ENCODE measurements around the gene PTPN6. TPM values are rescaled to one million over a fixed set of nuclear protein-coding genes. Genes with fewer than 3 reads are reported as not detected.
A peak's percentile ranks its signal among the peaks of the same experiment; 100 is the strongest.

Gene PTPN6
- total RNA-seq, 1 donor from 2014 or later = 26.2 TPM

GRCh38 chr12:6943389-6943721, 7.8 kb upstream of the PTPN6 start:
- peak in 1 of 2 experiments; percentile 74 for DNase-seq (ENCODE audit: low spot score in 2 of 2, unreplicated experiment in 2 of 2)
- H3K4me3 Mint-ChIP-seq = peak overlapping the region; percentile 94
- peaks cover 9% of the 10 kb centered on the region for H3K36me3 Mint-ChIP-seq
- H3K4me1 Mint-ChIP-seq = peaks cover 47% of the 10 kb centered on the region
- peak overlapping the region; percentile 98 for H3K27ac Mint-ChIP-seq
- TF ChIP-seq CTCF (IDR thresholded peaks at IDR 0.05; ENCODE audit: unreplicated experiment) = no peak
- H3K27me3 Mint-ChIP-seq (ENCODE audit: low read depth) = no peaks in the 10 kb centered on the region
- no peaks in the 10 kb centered on the region for H3K9me3 Mint-ChIP-seq

- TF ChIP-seq CTCF (IDR thresholded peaks at IDR 0.05; ENCODE audit: unreplicated experiment) = no peak
- peaks cover 9% of the 10 kb centered on the region for H3K36me3 Mint-ChIP-seq
- H3K27ac Mint-ChIP-seq = peak within 1 kb of the TSS; percentile 98
- H3K4me1 Mint-ChIP-seq = peaks cover 43% of the 10 kb centered on the region
- H3K27me3 Mint-ChIP-seq (ENCODE audit: low read depth) = no peaks in the 10 kb centered on the region
- DNase-seq (ENCODE audit: low spot score in 2 of 2, unreplicated experiment in 2 of 2) = peak in 1 of 2 experiments; percentile 69
- peak within 1 kb of the TSS; percentile 94 for H3K4me3 Mint-ChIP-seq
- H3K9me3 Mint-ChIP-seq = no peaks in the 10 kb centered on the region
Measured at GRCh38 chr12:6943722-6944380, 7.3 kb upstream of the PTPN6 start, which contains the start of the genes C12orf57 and RNU7-1. Gene C12orf57, plus strand, starts transcription at chr12:6944022. Its CDS starts 100 bp downstream, at chr12:6944122. Gene RNU7-1, plus strand, starts transcription at chr12:6943816.

- peak; percentile 73 to 88 for DNase-seq (ENCODE audit: low spot score in 2 of 2, unreplicated experiment in 2 of 2)
- peak overlapping the region; percentile 98 for H3K27ac Mint-ChIP-seq
- TF ChIP-seq CTCF (IDR thresholded peaks at IDR 0.05; ENCODE audit: unreplicated experiment) = peak; percentile 69
- peak overlapping the region; percentile 94 for H3K4me3 Mint-ChIP-seq
- H3K36me3 Mint-ChIP-seq = peaks cover 9% of the 10 kb centered on the region
- no peaks in the 10 kb centered on the region for H3K9me3 Mint-ChIP-seq
- H3K4me1 Mint-ChIP-seq = peaks cover 35% of the 10 kb centered on the region
- H3K27me3 Mint-ChIP-seq (ENCODE audit: low read depth) = no peaks in the 10 kb centered on the region
Measured at GRCh38 chr12:6944381-6945186, 6.6 kb upstream of the PTPN6 start.

- Mint-ChIP-seq H3K36me3 (peaks cover 6% of the 10 kb centered on the region), H3K4me1 (peaks cover 34% of the 10 kb centered on the region), H3K9me3 (no peaks in the 10 kb centered on the region), H3K4me3 (peak overlapping the region; percentile 94), H3K27me3 (ENCODE audit: low read depth) (no peaks in the 10 kb centered on the region), H3K27ac (peak overlapping the region; percentile 98)
- DNase-seq (ENCODE audit: low spot score in 2 of 2, unreplicated experiment in 2 of 2) = no peak
- no peak for TF ChIP-seq CTCF (IDR thresholded peaks at IDR 0.05; ENCODE audit: unreplicated experiment)
Measured at GRCh38 chr12:6945613-6946012, 5.5 kb upstream of the PTPN6 start.

GRCh38 chr12:6946033-6946919, 4.9 kb upstream of the PTPN6 start:
- DNase-seq (ENCODE audit: low spot score in 2 of 2, unreplicated experiment in 2 of 2) = peak; percentile 82 to 90
- Mint-ChIP-seq H3K4me3 (peak overlapping the region; percentile 94), H3K36me3 (peaks cover 3% of the 10 kb centered on the region), H3K9me3 (no peaks in the 10 kb centered on the region), H3K27me3 (ENCODE audit: low read depth) (no peaks in the 10 kb centered on the region), H3K27ac (peak overlapping the region; percentile 68), H3K4me1 (peaks cover 34% of the 10 kb centered on the region)
- no peak for TF ChIP-seq CTCF (IDR thresholded peaks at IDR 0.05; ENCODE audit: unreplicated experiment)

All from mesothelial cell of epicardium (in vitro differentiated cells).